ENCODE data around the gene SNX30. TPM values are rescaled to one million over a fixed set of nuclear protein-coding genes. Genes with fewer than 3 reads are reported as not detected.

SNX30 gene
- total RNA-seq, 1 experiment from 2014 or later: 12.7 TPM

- Histone ChIP-seq H3K4me2 (ENCODE audit: low read length) (no peak overlapping the region), H3K27ac (ENCODE audit: low read depth, low read length) (no peak overlapping the region), H3K9me2 (ENCODE audit: insufficient read depth) (no peaks in the 10 kb centered on the region), H3K27me3 (ENCODE audit: insufficient read depth, low read length) (no peaks in the 10 kb centered on the region), H3K4me3 (replicated peaks in 1 of 2; ENCODE audit: low read depth in 1 of 2, low read length in 2 of 2) (no peak overlapping the region), H4K20me1 (ENCODE audit: insufficient read depth) (no peaks in the 10 kb centered on the region), H2AFZ (ENCODE audit: low read depth, low read length, poor library complexity, severe bottlenecking) (no peak overlapping the region), H3K36me3 (ENCODE audit: control insufficient read depth in 1 of 2, insufficient read depth in 2 of 2, low read length in 2 of 2) (no peaks in the 10 kb centered on the region), H3K79me2 (ENCODE audit: insufficient read depth, low read length) (no peaks in the 10 kb centered on the region), H3K4me1 (ENCODE audit: control insufficient read depth in 1 of 2, insufficient read depth in 2 of 2, low read length in 2 of 2) (no peaks in the 10 kb centered on the region), H3K9ac (ENCODE audit: low read length) (no peak overlapping the region), H3K9me3 (ENCODE audit: control insufficient read depth in 1 of 2, insufficient read depth in 1 of 2, low read depth in 1 of 2, low read length in 2 of 2) (no peaks in the 10 kb centered on the region)
- ChIA-PET RAD21 (ENCODE audit: low non-redundant PET in 1 of 2, low total read pairs in 2 of 2, uncharacterized antibody in 2 of 2, unreplicated experiment in 2 of 2) (no interaction called here), POLR2A (no interaction called here), CTCF (interaction anchor here (0.9 kb wide), 1 partner anchor 49 kb away, joined by 3 read pairs; no protein-coding TSS in a partner anchor)
- intact Hi-C loops (cut with micrococcal nuclease): no loop called here
- ATAC-seq (no peak), DNase-seq (ENCODE audit: low read depth, low spot score) (no peak)
- BruUV-seq (replicated peaks): no TSS peak
- TF ChIP-seq, protein P1, sequence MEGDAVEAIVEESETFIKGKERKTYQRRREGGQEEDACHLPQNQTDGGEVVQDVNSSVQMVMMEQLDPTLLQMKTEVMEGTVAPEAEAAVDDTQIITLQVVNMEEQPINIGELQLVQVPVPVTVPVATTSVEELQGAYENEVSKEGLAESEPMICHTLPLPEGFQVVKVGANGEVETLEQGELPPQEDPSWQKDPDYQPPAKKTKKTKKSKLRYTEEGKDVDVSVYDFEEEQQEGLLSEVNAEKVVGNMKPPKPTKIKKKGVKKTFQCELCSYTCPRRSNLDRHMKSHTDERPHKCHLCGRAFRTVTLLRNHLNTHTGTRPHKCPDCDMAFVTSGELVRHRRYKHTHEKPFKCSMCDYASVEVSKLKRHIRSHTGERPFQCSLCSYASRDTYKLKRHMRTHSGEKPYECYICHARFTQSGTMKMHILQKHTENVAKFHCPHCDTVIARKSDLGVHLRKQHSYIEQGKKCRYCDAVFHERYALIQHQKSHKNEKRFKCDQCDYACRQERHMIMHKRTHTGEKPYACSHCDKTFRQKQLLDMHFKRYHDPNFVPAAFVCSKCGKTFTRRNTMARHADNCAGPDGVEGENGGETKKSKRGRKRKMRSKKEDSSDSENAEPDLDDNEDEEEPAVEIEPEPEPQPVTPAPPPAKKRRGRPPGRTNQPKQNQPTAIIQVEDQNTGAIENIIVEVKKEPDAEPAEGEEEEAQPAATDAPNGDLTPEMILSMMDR (IDR thresholded peaks at IDR 0.05 in 2 of 3, conservative IDR thresholded peaks at IDR 0.05 in 1 of 3; ENCODE audit: borderline replicate concordance in 1 of 3, insufficient read depth in 1 of 3, low read depth in 2 of 3, low read length in 2 of 3): no peak
- no peak for TF ChIP-seq EZH2 (IDR thresholded peaks at IDR 0.05)
- no peak for TF ChIP-seq RAD21 (IDR thresholded peaks at IDR 0.05; ENCODE audit: low read depth)
Observed at GRCh38 chr9:112853882-112854585, 103.5 kb downstream of the SNX30 start.

DNA sequence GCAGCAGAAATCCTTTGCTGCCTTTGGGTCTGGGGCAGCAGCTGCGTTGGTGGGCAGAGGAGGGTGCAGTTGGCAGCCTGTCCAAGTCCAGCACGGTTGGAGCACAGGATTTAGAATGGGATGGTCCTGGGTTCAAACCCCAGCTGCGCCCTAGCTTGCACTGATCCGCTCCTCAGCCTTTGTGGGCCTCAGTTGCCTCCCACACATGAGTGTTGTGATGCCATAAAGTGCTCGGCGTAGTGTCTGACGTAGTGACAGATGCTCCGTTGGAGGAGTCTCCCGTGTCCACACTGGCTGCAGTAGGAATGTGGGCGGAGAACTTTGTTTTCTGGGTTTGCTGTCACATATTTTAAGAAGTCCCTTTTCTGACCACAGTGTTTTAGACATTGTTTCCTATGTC is 104.1 kb downstream of the SNX30 start:
- Histone ChIP-seq H3K4me3 (replicated peaks in 1 of 2; ENCODE audit: low read depth in 1 of 2, low read length in 2 of 2) (no peak overlapping the region), H4K20me1 (ENCODE audit: insufficient read depth) (no peaks in the 10 kb centered on the region), H3K4me2 (ENCODE audit: low read length) (no peak overlapping the region), H3K36me3 (ENCODE audit: control insufficient read depth in 1 of 2, insufficient read depth in 2 of 2, low read length in 2 of 2) (no peaks in the 10 kb centered on the region), H3K9me2 (ENCODE audit: insufficient read depth) (no peaks in the 10 kb centered on the region), H3K9me3 (ENCODE audit: control insufficient read depth in 1 of 2, insufficient read depth in 1 of 2, low read depth in 1 of 2, low read length in 2 of 2) (no peaks in the 10 kb centered on the region), H3K79me2 (ENCODE audit: insufficient read depth, low read length) (no peaks in the 10 kb centered on the region), H3K27ac (ENCODE audit: low read depth, low read length) (no peak overlapping the region), H3K4me1 (ENCODE audit: control insufficient read depth in 1 of 2, insufficient read depth in 2 of 2, low read length in 2 of 2) (no peaks in the 10 kb centered on the region), H2AFZ (ENCODE audit: low read depth, low read length, poor library complexity, severe bottlenecking) (no peak overlapping the region), H3K9ac (ENCODE audit: low read length) (no peak overlapping the region), H3K27me3 (ENCODE audit: insufficient read depth, low read length) (no peaks in the 10 kb centered on the region)
- DNase-seq (ENCODE audit: low read depth, low spot score): no peak
- ATAC-seq: no peak
- ChIA-PET CTCF (no interaction called here), POLR2A (no interaction called here), RAD21 (ENCODE audit: low non-redundant PET in 1 of 2, low total read pairs in 2 of 2, uncharacterized antibody in 2 of 2, unreplicated experiment in 2 of 2) (no interaction called here)
- no TSS peak for BruUV-seq (replicated peaks)
- no peak for TF ChIP-seq ZNF274 (IDR thresholded peaks at IDR 0.05; ENCODE audit: low read depth, low read length)
- TF ChIP-seq, protein P2, sequence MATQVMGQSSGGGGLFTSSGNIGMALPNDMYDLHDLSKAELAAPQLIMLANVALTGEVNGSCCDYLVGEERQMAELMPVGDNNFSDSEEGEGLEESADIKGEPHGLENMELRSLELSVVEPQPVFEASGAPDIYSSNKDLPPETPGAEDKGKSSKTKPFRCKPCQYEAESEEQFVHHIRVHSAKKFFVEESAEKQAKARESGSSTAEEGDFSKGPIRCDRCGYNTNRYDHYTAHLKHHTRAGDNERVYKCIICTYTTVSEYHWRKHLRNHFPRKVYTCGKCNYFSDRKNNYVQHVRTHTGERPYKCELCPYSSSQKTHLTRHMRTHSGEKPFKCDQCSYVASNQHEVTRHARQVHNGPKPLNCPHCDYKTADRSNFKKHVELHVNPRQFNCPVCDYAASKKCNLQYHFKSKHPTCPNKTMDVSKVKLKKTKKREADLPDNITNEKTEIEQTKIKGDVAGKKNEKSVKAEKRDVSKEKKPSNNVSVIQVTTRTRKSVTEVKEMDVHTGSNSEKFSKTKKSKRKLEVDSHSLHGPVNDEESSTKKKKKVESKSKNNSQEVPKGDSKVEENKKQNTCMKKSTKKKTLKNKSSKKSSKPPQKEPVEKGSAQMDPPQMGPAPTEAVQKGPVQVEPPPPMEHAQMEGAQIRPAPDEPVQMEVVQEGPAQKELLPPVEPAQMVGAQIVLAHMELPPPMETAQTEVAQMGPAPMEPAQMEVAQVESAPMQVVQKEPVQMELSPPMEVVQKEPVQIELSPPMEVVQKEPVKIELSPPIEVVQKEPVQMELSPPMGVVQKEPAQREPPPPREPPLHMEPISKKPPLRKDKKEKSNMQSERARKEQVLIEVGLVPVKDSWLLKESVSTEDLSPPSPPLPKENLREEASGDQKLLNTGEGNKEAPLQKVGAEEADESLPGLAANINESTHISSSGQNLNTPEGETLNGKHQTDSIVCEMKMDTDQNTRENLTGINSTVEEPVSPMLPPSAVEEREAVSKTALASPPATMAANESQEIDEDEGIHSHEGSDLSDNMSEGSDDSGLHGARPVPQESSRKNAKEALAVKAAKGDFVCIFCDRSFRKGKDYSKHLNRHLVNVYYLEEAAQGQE (IDR thresholded peaks at IDR 0.05; ENCODE audit: low read depth): no peak
- TF ChIP-seq EGR1 (IDR thresholded peaks at IDR 0.05; ENCODE audit: low read depth): no peak
- no peak for TF ChIP-seq FOSL1 (IDR thresholded peaks at IDR 0.05; ENCODE audit: low read depth)
- TF ChIP-seq TCF7L2 (IDR thresholded peaks at IDR 0.05; ENCODE audit: borderline replicate concordance, extremely low read depth, insufficient read depth, insufficient read length): no peak
- TF ChIP-seq SIN3A (IDR thresholded peaks at IDR 0.05; ENCODE audit: low read depth): no peak
- intact Hi-C loops (cut with micrococcal nuclease): no loop called here
